Measurements from ENCODE around the gene PIK3IP1. TPM values are rescaled to one million over a fixed set of nuclear protein-coding genes. Genes with fewer than 3 reads are reported as not detected.

PIK3IP1 gene
- total RNA-seq, 1 donor from 2014 or later, result 16.4 TPM

DNA sequence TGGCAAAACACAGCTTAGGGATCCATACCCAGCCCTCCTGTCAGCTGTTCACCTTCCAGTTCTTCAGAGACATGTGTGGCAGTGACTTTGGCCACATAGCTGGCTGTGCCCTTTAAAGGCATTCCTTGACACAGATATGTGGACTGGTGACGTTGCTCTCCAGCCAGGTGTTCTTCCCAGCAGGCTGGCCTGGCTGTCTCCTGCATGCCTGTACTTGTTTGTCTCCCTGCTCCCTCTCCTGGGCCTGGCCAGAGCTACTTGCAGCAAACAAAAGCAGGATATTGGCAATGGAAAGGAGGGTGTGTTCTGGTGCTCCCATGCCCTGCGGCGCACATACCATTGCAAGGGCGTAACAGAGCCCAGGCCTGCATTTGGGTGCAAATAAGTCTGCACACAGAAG lies 38.3 kb downstream of the PIK3IP1 start:
- intact Hi-C loops (cut with DNase I), result no loop called here
- H3K4me3 ChIP-seq, result no peak overlapping the region
- H3K9me3 ChIP-seq, result no peaks in the 10 kb centered on the region
- H3K36me3 ChIP-seq, result peaks cover 9 to 10% of the 10 kb centered on the region in 2 donors
- H3K4me1 ChIP-seq, result peaks cover 2 to 4% of the 10 kb centered on the region in 2 donors
- H3K27me3 ChIP-seq, result no peaks in the 10 kb centered on the region
- no peak overlapping the region for H3K27ac ChIP-seq
- no peak for DNase-seq (ENCODE audit: low spot score in 2 of 2)
- TF ChIP-seq, protein P1, sequence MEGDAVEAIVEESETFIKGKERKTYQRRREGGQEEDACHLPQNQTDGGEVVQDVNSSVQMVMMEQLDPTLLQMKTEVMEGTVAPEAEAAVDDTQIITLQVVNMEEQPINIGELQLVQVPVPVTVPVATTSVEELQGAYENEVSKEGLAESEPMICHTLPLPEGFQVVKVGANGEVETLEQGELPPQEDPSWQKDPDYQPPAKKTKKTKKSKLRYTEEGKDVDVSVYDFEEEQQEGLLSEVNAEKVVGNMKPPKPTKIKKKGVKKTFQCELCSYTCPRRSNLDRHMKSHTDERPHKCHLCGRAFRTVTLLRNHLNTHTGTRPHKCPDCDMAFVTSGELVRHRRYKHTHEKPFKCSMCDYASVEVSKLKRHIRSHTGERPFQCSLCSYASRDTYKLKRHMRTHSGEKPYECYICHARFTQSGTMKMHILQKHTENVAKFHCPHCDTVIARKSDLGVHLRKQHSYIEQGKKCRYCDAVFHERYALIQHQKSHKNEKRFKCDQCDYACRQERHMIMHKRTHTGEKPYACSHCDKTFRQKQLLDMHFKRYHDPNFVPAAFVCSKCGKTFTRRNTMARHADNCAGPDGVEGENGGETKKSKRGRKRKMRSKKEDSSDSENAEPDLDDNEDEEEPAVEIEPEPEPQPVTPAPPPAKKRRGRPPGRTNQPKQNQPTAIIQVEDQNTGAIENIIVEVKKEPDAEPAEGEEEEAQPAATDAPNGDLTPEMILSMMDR (IDR thresholded peaks at IDR 0.05), result no peak

DNA sequence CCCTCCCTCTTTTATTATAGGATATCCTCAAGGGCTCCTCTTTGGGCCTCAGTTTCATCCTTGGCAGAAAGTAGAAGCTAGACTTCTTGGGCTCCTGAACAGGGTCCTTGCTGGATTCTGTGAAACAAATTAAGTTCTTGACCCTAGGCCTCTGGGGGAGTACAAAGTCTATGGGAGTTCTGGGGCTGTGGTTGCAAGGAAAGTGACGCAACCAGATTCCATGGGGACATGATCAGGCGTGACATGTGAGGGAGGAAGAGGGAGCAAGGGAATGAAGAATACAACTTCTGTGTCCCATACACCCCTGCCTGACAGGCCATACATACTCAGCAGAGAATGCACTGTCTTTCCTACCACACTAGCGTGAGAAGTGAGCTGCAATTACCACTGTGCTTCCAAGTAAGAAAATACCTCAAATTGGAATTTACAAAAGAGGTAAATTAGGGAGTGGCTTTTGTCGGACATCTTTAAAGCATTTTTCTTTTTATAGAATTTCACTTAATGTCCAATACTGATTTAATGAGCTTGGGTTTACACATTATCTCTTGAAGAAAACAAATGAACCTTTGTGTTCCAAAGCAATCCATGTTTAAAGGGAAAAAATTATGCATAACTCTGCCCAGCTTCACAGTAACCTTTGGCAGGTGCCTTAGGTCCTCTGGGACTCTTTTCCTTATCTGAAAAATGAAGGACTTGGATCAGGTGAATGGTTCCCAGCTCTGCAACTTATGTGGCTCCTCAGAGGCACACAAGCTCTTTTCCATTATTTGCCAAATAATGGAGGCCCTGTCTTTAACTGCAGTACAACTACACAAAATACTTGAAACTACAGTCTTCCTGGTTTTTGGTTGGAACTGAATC lies 41.3 kb downstream of the PIK3IP1 start:
- no peak for DNase-seq (ENCODE audit: low spot score in 2 of 2)
- H3K36me3 ChIP-seq, result no peaks in the 10 kb centered on the region
- peak overlapping the region; percentile 4 to 48 for H3K27ac ChIP-seq
- no peaks in the 10 kb centered on the region for H3K27me3 ChIP-seq
- no peaks in the 10 kb centered on the region for H3K9me3 ChIP-seq
- peaks cover 4 to 6% of the 10 kb centered on the region in 2 donors for H3K4me1 ChIP-seq
- TF ChIP-seq, protein P1 (IDR thresholded peaks at IDR 0.05), result no peak
- intact Hi-C loops (cut with DNase I), result no loop called here
- H3K4me3 ChIP-seq, result no peak overlapping the region

DNA sequence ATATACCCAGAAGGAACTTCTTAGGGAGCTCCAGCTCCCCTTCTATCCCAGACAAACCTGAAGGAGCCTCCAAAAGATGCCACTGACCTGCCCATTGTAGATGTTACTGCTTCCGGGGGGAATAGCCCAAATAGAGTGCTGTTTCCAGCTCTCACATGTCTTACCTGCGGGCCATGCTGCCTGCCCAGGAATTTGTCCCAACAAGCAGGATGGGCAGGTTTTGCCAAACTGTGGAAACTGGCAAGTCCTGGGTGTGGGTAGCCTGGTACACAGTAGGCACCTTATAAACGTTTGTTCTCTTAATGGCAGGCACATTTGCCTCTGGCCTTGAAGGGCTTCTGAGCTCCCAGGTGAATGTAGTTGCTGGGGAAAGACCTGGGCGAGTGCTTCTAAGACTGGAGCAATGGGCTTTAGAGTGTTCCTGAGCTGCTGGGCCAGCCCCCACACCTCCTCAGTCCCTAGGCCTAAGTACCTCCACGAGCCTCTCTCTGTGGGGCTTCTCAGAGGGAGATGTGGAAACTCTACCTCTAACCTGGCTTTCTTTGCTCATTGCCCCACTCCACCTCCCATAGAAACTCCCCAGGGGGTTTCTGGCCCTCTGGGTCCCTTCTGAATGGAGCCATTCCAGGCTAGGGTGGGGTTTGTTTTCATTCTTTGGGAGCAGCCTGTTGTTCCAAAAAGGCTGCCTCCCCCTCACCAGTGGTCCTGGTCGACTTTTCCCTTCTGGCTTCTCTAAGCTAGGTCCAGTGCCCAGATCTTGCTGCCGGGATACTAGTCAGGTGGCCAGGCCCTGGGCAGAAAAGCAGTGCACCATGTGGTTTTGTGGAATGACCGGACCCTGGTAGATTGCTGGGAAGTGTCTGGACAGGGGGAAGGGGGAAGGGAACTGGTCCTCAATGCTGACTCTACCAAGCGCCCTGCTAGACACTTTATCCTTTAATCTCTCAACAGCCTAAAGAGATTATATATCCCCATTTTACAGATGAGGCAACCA lies 43.0 kb downstream of the PIK3IP1 start:
- H3K4me1 ChIP-seq, result peaks cover 12 to 14% of the 10 kb centered on the region in 2 donors
- peak overlapping the region; percentile 48 to 52 for H3K27ac ChIP-seq
- no peaks in the 10 kb centered on the region for H3K27me3 ChIP-seq
- peak overlapping the region; percentile 60 to 63 for H3K4me3 ChIP-seq
- H3K36me3 ChIP-seq, result no peaks in the 10 kb centered on the region
- intact Hi-C loops (cut with DNase I), result no loop called here
- no peaks in the 10 kb centered on the region for H3K9me3 ChIP-seq
- TF ChIP-seq, protein P1 (IDR thresholded peaks at IDR 0.05), result no peak
- DNase-seq (ENCODE audit: low spot score in 2 of 2), result no peak

DNA sequence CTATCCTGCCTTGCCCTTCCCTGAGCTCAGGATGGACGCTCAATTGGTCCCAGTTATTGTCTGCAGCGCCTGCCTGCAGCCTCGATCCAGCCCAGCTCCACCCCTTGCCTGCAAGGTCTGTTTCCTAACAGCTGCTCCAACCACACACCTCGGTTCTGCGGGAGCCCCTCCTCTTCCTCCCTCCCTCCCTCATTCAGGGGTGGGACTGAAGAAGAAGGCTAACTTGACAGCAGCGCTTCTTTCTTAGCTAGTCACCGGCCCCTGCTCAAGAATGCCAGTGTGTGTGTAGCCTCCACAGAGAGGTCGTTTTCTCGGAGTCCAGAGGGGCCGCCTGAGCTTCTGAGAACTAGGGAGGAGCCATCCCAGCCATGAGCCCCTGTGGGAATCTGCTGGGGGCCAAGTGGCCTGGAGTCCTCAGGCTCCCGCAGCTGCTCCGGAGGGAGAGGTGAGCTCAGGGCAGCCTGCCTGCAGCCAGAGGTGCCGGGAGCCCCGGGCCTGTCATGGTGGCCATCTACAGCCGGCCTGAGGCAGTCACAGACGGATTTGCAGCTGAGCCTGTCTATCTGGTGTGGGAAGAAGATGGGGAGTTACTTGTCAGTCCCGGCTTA lies 44.0 kb downstream of the PIK3IP1 start:
- intact Hi-C loops (cut with DNase I), result no loop called here
- Histone ChIP-seq H3K36me3 (no peaks in the 10 kb centered on the region), H3K9me3 (no peaks in the 10 kb centered on the region), H3K4me3 (peak overlapping the region; percentile 60 to 63), H3K27me3 (no peaks in the 10 kb centered on the region), H3K27ac (peak overlapping the region; percentile 48 to 52), H3K4me1 (peaks cover 12 to 17% of the 10 kb centered on the region in 2 donors)
- TF ChIP-seq, protein P1 (IDR thresholded peaks at IDR 0.05), result no peak
- peak; percentile 39 to 87 for DNase-seq (ENCODE audit: low spot score in 2 of 2)

DNA sequence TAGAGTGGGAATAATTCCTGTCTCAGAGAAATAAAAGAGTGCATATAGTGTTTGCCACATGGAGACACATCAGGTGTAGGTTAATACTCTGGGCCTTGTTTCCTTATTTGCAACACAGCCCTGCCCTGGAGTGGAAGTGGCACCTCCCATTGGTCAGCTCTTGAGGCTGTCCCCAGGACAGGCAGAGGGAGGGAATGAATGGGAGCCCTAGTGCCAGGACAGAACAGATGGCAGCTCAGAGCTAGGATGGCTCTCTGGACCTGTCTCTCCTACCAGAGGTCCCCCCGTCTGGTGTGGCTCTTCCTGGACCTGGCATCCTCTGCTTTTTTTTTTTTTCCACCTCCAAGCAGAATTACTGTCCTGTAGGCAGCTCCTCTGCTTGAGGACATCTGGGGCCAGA lies 44.6 kb downstream of the PIK3IP1 start:
- Histone ChIP-seq H3K4me3 (peak overlapping the region; percentile 60 to 63), H3K4me1 (peaks cover 12 to 20% of the 10 kb centered on the region in 2 donors), H3K9me3 (no peaks in the 10 kb centered on the region), H3K27me3 (no peaks in the 10 kb centered on the region), H3K27ac (no peak overlapping the region), H3K36me3 (no peaks in the 10 kb centered on the region)
- TF ChIP-seq, protein P1 (IDR thresholded peaks at IDR 0.05), result no peak
- DNase-seq (ENCODE audit: low spot score in 2 of 2), result no peak
- intact Hi-C loops (cut with DNase I), result no loop called here
